H9 (cell line): ENCODE measurements around the gene PAX6. TPM values are rescaled to one million over a fixed set of nuclear protein-coding genes. Genes with fewer than 3 reads are reported as not detected.

Experiments
- DNase-seq: peaks from one replicate; pipeline ENCODE4 v3.0.0-alpha.2; 2017
- H2AFZ ChIP-seq: one replicate; pipeline ENCODE4 v1.6.1; 2013; ENCODE audit warnings: mild to moderate bottlenecking, low read length, control low read depth, moderate library complexity
- H2AK5ac ChIP-seq: 2 replicates; pipeline ENCODE4 v1.6.1; 2013; ENCODE audit warnings: low read length, control low read depth, mixed read lengths; ENCODE audit not compliant: insufficient read length
- H2BK120ac ChIP-seq: one replicate; pipeline ENCODE4 v1.6.1; 2013; ENCODE audit warnings: low read depth, mild to moderate bottlenecking, low read length, control low read depth, inconsistent platforms; ENCODE audit not compliant: poor library complexity, severe bottlenecking
- H2BK12ac ChIP-seq: 2 replicates; pipeline ENCODE4 v1.6.1; 2013; ENCODE audit warnings: low read length, control low read depth, mixed read lengths, low read depth; ENCODE audit not compliant: insufficient read length
- H2BK15ac ChIP-seq: 2 replicates; pipeline ENCODE4 v1.6.1; 2013; ENCODE audit warnings: low read depth, low read length, control low read depth
- H2BK20ac ChIP-seq: one replicate; pipeline ENCODE4 v1.6.1; 2013; ENCODE audit warnings: low read depth, mild to moderate bottlenecking, low read length, control low read depth, inconsistent platforms; ENCODE audit not compliant: poor library complexity, severe bottlenecking
- H2BK5ac ChIP-seq: 2 replicates; pipeline ENCODE4 v1.6.1; 2013; ENCODE audit warnings: low read length, control low read depth, mixed read lengths; ENCODE audit not compliant: insufficient read length
- H3K14ac ChIP-seq: 2 replicates; pipeline ENCODE4 v1.6.1; 2013; ENCODE audit warnings: low read length, control low read depth; ENCODE audit not compliant: insufficient read depth
- H3K18ac ChIP-seq: 2 replicates; pipeline ENCODE4 v1.6.1; 2013; ENCODE audit warnings: low read depth, mild to moderate bottlenecking, mixed read lengths, low read length, control low read depth; ENCODE audit not compliant: insufficient read length
- H3K23ac ChIP-seq: 2 replicates; pipeline ENCODE4 v1.6.1; 2013; ENCODE audit warnings: low read length, control low read depth, mixed read lengths, low read depth; ENCODE audit not compliant: insufficient read length
- H3K23me2 ChIP-seq: 2 replicates; pipeline ENCODE4 v1.6.1; 2013; ENCODE audit warnings: low read depth, mild to moderate bottlenecking, mixed read lengths, low read length, control low read depth; ENCODE audit not compliant: insufficient read length, poor library complexity, severe bottlenecking
- H3K27ac ChIP-seq: 2 replicates; pipeline ENCODE4 v1.5.1; 2013; ENCODE audit warnings: low read length, control low read depth, mixed read lengths, low read depth; ENCODE audit not compliant: insufficient read length
- H3K27me3 ChIP-seq: 2 replicates; pipeline ENCODE4 v1.6.1; 2013; ENCODE audit warnings: low read length, control low read depth, inconsistent platforms; ENCODE audit not compliant: insufficient read depth
- H3K4ac ChIP-seq: 2 replicates; pipeline ENCODE4 v1.6.1; 2013; ENCODE audit warnings: low read depth, mild to moderate bottlenecking, control low read depth, inconsistent platforms, low read length, moderate library complexity
- H3K4me1 ChIP-seq: 2 replicates; pipeline ENCODE4 v1.6.1; 2013; ENCODE audit warnings: low read length, control low read depth, inconsistent platforms; ENCODE audit not compliant: insufficient read depth
- H3K4me2 ChIP-seq: 2 replicates; pipeline ENCODE4 v1.6.1; 2013; ENCODE audit warnings: low read length, control low read depth, mixed read lengths; ENCODE audit not compliant: insufficient read length, insufficient read depth
- H3K56ac ChIP-seq: 2 replicates; pipeline ENCODE4 v1.6.1; 2013; ENCODE audit warnings: low read depth, mild to moderate bottlenecking, mixed read lengths, low read length, control low read depth; ENCODE audit not compliant: insufficient read length
- H3K79me1 ChIP-seq: 2 replicates; pipeline ENCODE4 v1.6.1; 2013; ENCODE audit warnings: low read depth, mild to moderate bottlenecking, moderate library complexity, low read length, control low read depth, inconsistent platforms; ENCODE audit not compliant: insufficient read depth, poor library complexity, severe bottlenecking
- H3K79me2 ChIP-seq: 2 replicates; pipeline ENCODE4 v1.6.1; 2013; ENCODE audit warnings: low read length, control low read depth, inconsistent platforms; ENCODE audit not compliant: insufficient read depth
- H3K9ac ChIP-seq: 2 replicates; pipeline ENCODE4 v1.6.1; 2013; ENCODE audit warnings: low read length, control low read depth, mixed read lengths; ENCODE audit not compliant: insufficient read length; ENCODE audit errors: extremely low read depth
- H3K9me3 ChIP-seq: one replicate; pipeline ENCODE4 v1.6.1; 2013; ENCODE audit warnings: low read depth, low read length, inconsistent platforms; ENCODE audit not compliant: control insufficient read depth
- H3T11ph ChIP-seq: one replicate; pipeline ENCODE4 v1.6.1; 2013; ENCODE audit warnings: mild to moderate bottlenecking, low read length, control low read depth, inconsistent platforms
- H4K20me1 ChIP-seq: one replicate; pipeline ENCODE4 v1.6.1; 2013; ENCODE audit not compliant: control insufficient read depth, insufficient read length, insufficient read depth
- H4K5ac ChIP-seq: 2 replicates; pipeline ENCODE4 v1.6.1; 2013; ENCODE audit warnings: low read depth, mild to moderate bottlenecking, mixed read lengths, low read length, control low read depth; ENCODE audit not compliant: insufficient read length
- H4K8ac ChIP-seq: replicated peaks from 2 replicates; pipeline ENCODE4 v1.6.1; 2013; ENCODE audit warnings: low read length, control low read depth, mixed read lengths, low read depth; ENCODE audit not compliant: insufficient read length
- H4K91ac ChIP-seq: 2 replicates; pipeline ENCODE4 v1.6.1; 2013; ENCODE audit warnings: low read depth, mild to moderate bottlenecking, moderate library complexity, mixed read lengths, low read length, control low read depth; ENCODE audit not compliant: insufficient read length
- H3K27ac Mint-ChIP-seq, 3 experiments: 2 replicates in 2 of 3; 3 replicates in 1 of 3; pipeline ENCODE4 v1.8.0; 2020 to 2021; ENCODE audit warnings: mixed read lengths in 3 of 3, mild to moderate bottlenecking in 1 of 3, moderate library complexity in 1 of 3
- H3K27me3 Mint-ChIP-seq: 2 replicates; pipeline ENCODE4 v1.8.0; 2021; ENCODE audit warnings: low read depth, mild to moderate bottlenecking, moderate library complexity, mixed read lengths
- H3K36me3 Mint-ChIP-seq, 3 experiments: 2 replicates in 2 of 3; 3 replicates in 1 of 3; pipeline ENCODE4 v1.8.0; 2020 to 2021; ENCODE audit warnings: low read depth in 3 of 3, mixed read lengths in 3 of 3; ENCODE audit not compliant: insufficient read depth in 1 of 3
- H3K4me1 Mint-ChIP-seq, 2 experiments: 2 replicates each; pipeline ENCODE4 v1.8.0; 2020; ENCODE audit warnings: mixed read lengths in 2 of 2
- H3K4me3 Mint-ChIP-seq, 2 experiments: 2 replicates in 1 of 2; 3 replicates in 1 of 2; pipeline ENCODE4 v1.8.0; 2020 to 2021; ENCODE audit warnings: mild to moderate bottlenecking in 2 of 2, mixed read lengths in 2 of 2, moderate library complexity in 1 of 2
- H3K9me3 Mint-ChIP-seq, 2 experiments: 2 replicates in 1 of 2; 3 replicates in 1 of 2; pipeline ENCODE4 v1.8.0; 2020; ENCODE audit warnings: mild to moderate bottlenecking in 2 of 2, mixed read lengths in 2 of 2, moderate library complexity in 1 of 2
- CTCF ChIP-seq: fragments of 200-600 bp; sonication (generic); conservative IDR thresholded peaks from 3 replicates; pipeline ENCODE4 v1.8.0; 2021; ENCODE audit warnings: antibody characterized with exemption, mild to moderate bottlenecking
- WGBS: extraction: QIAGEN DNeasy Blood & Tissue Kit; methylation state at CpG from one replicate; pipeline ENCODE4 v1.1.7; 2013; ENCODE audit warnings: missing lambda C conversion rate, low lambda C conversion rate, mixed read lengths; ENCODE audit not compliant: insufficient read length; ENCODE audit errors: extremely low coverage; 5-methylcytosine and 5-hydroxymethylcytosine counted together
- total RNA-seq: library from RNA; stranded (reverse); gene quantifications from 2 replicates; pipeline ENCODE4 v1.2.1, GENCODE V29; 2021

PAX6 gene
- total RNA-seq, 1 experiment from 2014 or later, result not detected

- H3K79me2 ChIP-seq, result no peaks in the 10 kb centered on the region
- H3K4ac ChIP-seq, result no peak overlapping the region
- H4K8ac ChIP-seq, result no peak overlapping the region
- no peaks in the 10 kb centered on the region for H3K9me3 Mint-ChIP-seq
- H2AFZ ChIP-seq, result no peak overlapping the region
- H2BK12ac ChIP-seq, result no peak overlapping the region
- no peak overlapping the region for H3T11ph ChIP-seq
- H3K27ac Mint-ChIP-seq, result no peak overlapping the region
- no peaks in the 10 kb centered on the region for H3K23me2 ChIP-seq
- no peaks in the 10 kb centered on the region for H3K36me3 Mint-ChIP-seq
- no peak overlapping the region for H2BK120ac ChIP-seq
- no peak overlapping the region for H3K27ac ChIP-seq
- WGBS, result no CpG with 5 or more reads among the region's 9 CpGs
- no peaks in the 10 kb centered on the region for H3K27me3 Mint-ChIP-seq
- no peak overlapping the region for H3K14ac ChIP-seq
- no peak overlapping the region for H2BK15ac ChIP-seq
- no peaks in the 10 kb centered on the region for H3K27me3 ChIP-seq
- H2AK5ac ChIP-seq, result no peak overlapping the region
- no peak overlapping the region for H3K56ac ChIP-seq
- H3K4me1 ChIP-seq, result no peaks in the 10 kb centered on the region; the same call in 1 of the 2 replicates
- H4K20me1 ChIP-seq, result no peaks in the 10 kb centered on the region
- H3K18ac ChIP-seq, result no peak overlapping the region
- DNase-seq, result no peak
- H3K4me2 ChIP-seq, result no peak overlapping the region
- no peak overlapping the region for H3K9ac ChIP-seq
- no peak overlapping the region for H4K91ac ChIP-seq
- no peaks in the 10 kb centered on the region for H3K9me3 ChIP-seq
- H3K4me1 Mint-ChIP-seq, result peaks cover 13 to 22% of the 10 kb centered on the region in 2 experiments
- H2BK20ac ChIP-seq, result no peak overlapping the region
- no peak overlapping the region for H3K23ac ChIP-seq
- H3K4me3 Mint-ChIP-seq, result no peak overlapping the region
- H4K5ac ChIP-seq, result no peak overlapping the region
- no peak for TF ChIP-seq CTCF
- H2BK5ac ChIP-seq, result no peak overlapping the region
- H3K79me1 ChIP-seq, result no peaks in the 10 kb centered on the region
These were observed 42.1 kb downstream of the PAX6 start for GRCh38 chr11:31768749-31769640.
